ENCODE data around the gene TMEM219. TPM values are rescaled to one million over a fixed set of nuclear protein-coding genes. Genes with fewer than 3 reads are reported as not detected.

Gene TMEM219
- total and polyA plus RNA-seq, 2 donors (not counting 1 experiment from before 2014, with no cell fraction given) = 79.4 to 100 TPM

GRCh38 chr16:29988346-29989075 is 26.6 kb downstream of the TMEM219 start:
- Histone ChIP-seq H3K9me3 (ENCODE audit: control insufficient read depth, insufficient read depth, low read depth, low read length) (no peaks in the 10 kb centered on the region), H3K79me2 (ENCODE audit: control insufficient read depth, insufficient read depth, low read length) (no peaks in the 10 kb centered on the region), H3K27ac (ENCODE audit: insufficient read depth, low read length) (no peak overlapping the region), H2AFZ (ENCODE audit: low read length) (no peak overlapping the region), H3K4me1 (ENCODE audit: control insufficient read depth, extremely low read depth, insufficient read depth, low read length) (no peaks in the 10 kb centered on the region), H3K4me3 (replicated peaks in 1 of 4; ENCODE audit: control extremely low read depth in 1 of 4, insufficient read depth in 1 of 4, low read depth in 3 of 4, low read length in 4 of 4) (no peak overlapping the region), H4K20me1 (ENCODE audit: control insufficient read depth, extremely low read depth, insufficient read depth, low read length) (no peaks in the 10 kb centered on the region), H3K27me3 (ENCODE audit: control insufficient read depth, insufficient read depth, low read length) (no peaks in the 10 kb centered on the region), H3K36me3 (ENCODE audit: control insufficient read depth, insufficient read depth, low read length) (peaks cover 37% of the 10 kb centered on the region), H3K9ac (ENCODE audit: insufficient read depth, low read length) (no peak overlapping the region), H3K4me2 (ENCODE audit: extremely low read depth, insufficient read depth, low read length) (no peak overlapping the region)
- TF ChIP-seq EZH2 (IDR thresholded peaks at IDR 0.05; ENCODE audit: low read length, missing control alignments) = no peak
- TF ChIP-seq, protein P1, sequence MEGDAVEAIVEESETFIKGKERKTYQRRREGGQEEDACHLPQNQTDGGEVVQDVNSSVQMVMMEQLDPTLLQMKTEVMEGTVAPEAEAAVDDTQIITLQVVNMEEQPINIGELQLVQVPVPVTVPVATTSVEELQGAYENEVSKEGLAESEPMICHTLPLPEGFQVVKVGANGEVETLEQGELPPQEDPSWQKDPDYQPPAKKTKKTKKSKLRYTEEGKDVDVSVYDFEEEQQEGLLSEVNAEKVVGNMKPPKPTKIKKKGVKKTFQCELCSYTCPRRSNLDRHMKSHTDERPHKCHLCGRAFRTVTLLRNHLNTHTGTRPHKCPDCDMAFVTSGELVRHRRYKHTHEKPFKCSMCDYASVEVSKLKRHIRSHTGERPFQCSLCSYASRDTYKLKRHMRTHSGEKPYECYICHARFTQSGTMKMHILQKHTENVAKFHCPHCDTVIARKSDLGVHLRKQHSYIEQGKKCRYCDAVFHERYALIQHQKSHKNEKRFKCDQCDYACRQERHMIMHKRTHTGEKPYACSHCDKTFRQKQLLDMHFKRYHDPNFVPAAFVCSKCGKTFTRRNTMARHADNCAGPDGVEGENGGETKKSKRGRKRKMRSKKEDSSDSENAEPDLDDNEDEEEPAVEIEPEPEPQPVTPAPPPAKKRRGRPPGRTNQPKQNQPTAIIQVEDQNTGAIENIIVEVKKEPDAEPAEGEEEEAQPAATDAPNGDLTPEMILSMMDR (conservative IDR thresholded peaks at IDR 0.05 in 1 of 2, IDR thresholded peaks at IDR 0.05 in 1 of 2; ENCODE audit: low read depth in 1 of 2, low read length in 2 of 2) = no peak
- no peak for DNase-seq (ENCODE audit: low read depth in 2 of 2)

- Histone ChIP-seq H3K36me3 (ENCODE audit: control insufficient read depth, insufficient read depth, low read length) (peaks cover 38% of the 10 kb centered on the region), H2AFZ (ENCODE audit: low read length) (no peak overlapping the region), H4K20me1 (ENCODE audit: control insufficient read depth, extremely low read depth, insufficient read depth, low read length) (no peaks in the 10 kb centered on the region), H3K9me3 (ENCODE audit: control insufficient read depth, insufficient read depth, low read depth, low read length) (no peaks in the 10 kb centered on the region), H3K27ac (ENCODE audit: insufficient read depth, low read length) (no peak overlapping the region), H3K79me2 (ENCODE audit: control insufficient read depth, insufficient read depth, low read length) (no peaks in the 10 kb centered on the region), H3K4me1 (ENCODE audit: control insufficient read depth, extremely low read depth, insufficient read depth, low read length) (no peaks in the 10 kb centered on the region), H3K9ac (ENCODE audit: insufficient read depth, low read length) (no peak overlapping the region), H3K4me2 (ENCODE audit: extremely low read depth, insufficient read depth, low read length) (no peak overlapping the region), H3K4me3 (replicated peaks in 1 of 4; ENCODE audit: control extremely low read depth in 1 of 4, insufficient read depth in 1 of 4, low read depth in 3 of 4, low read length in 4 of 4) (no peak overlapping the region), H3K27me3 (ENCODE audit: control insufficient read depth, insufficient read depth, low read length) (no peaks in the 10 kb centered on the region)
- no peak for TF ChIP-seq EZH2 (IDR thresholded peaks at IDR 0.05; ENCODE audit: low read length, missing control alignments)
- TF ChIP-seq, protein P1 (conservative IDR thresholded peaks at IDR 0.05 in 1 of 2, IDR thresholded peaks at IDR 0.05 in 1 of 2; ENCODE audit: low read depth in 1 of 2, low read length in 2 of 2) = no peak
- DNase-seq (ENCODE audit: low read depth in 2 of 2) = no peak
Measured at GRCh38 chr16:29989111-29989858, 27.4 kb downstream of the TMEM219 start.

DNA sequence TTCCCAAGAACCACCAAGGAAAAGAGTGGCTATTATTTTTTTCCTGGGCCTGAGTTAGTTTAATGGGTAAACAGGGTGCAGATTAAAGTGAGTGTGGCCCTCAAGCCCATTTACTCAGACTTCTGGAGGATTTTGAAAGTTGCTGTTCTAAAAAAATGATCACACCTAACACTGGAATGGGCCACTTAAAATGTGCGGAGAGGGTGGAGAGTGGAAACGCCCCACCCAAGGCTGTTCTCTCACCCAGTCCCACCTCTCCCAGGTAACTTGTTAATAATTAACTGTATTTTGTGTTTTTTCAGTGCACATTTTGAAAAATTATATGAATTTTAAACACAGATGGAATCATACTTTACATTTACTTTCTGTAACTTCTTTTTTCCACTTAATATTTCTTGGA is 28.2 kb downstream of the TMEM219 start:
- Histone ChIP-seq H3K9ac (ENCODE audit: insufficient read depth, low read length) (no peak overlapping the region), H3K9me3 (ENCODE audit: control insufficient read depth, insufficient read depth, low read depth, low read length) (no peaks in the 10 kb centered on the region), H2AFZ (ENCODE audit: low read length) (no peak overlapping the region), H3K4me2 (ENCODE audit: extremely low read depth, insufficient read depth, low read length) (no peak overlapping the region), H3K4me3 (replicated peaks in 1 of 4; ENCODE audit: control extremely low read depth in 1 of 4, insufficient read depth in 1 of 4, low read depth in 3 of 4, low read length in 4 of 4) (no peak overlapping the region), H3K27ac (ENCODE audit: insufficient read depth, low read length) (no peak overlapping the region), H3K4me1 (ENCODE audit: control insufficient read depth, extremely low read depth, insufficient read depth, low read length) (peaks cover 7% of the 10 kb centered on the region), H3K27me3 (ENCODE audit: control insufficient read depth, insufficient read depth, low read length) (no peaks in the 10 kb centered on the region), H3K36me3 (ENCODE audit: control insufficient read depth, insufficient read depth, low read length) (peaks cover 36% of the 10 kb centered on the region), H3K79me2 (ENCODE audit: control insufficient read depth, insufficient read depth, low read length) (no peaks in the 10 kb centered on the region), H4K20me1 (ENCODE audit: control insufficient read depth, extremely low read depth, insufficient read depth, low read length) (no peaks in the 10 kb centered on the region)
- DNase-seq (ENCODE audit: low read depth in 2 of 2) = no peak
- TF ChIP-seq EZH2 (IDR thresholded peaks at IDR 0.05; ENCODE audit: low read length, missing control alignments) = no peak
- TF ChIP-seq, protein P1 (conservative IDR thresholded peaks at IDR 0.05 in 1 of 2, IDR thresholded peaks at IDR 0.05 in 1 of 2; ENCODE audit: low read depth in 1 of 2, low read length in 2 of 2) = no peak
